GM12878 (cell line): Measurements from ENCODE around the gene COA5. TPM values are rescaled to one million over a fixed set of nuclear protein-coding genes. Genes with fewer than 3 reads are reported as not detected.

ENCODE experiments used
- ATAC-seq: fragments of 200-7000 bp; cut with Tn5 transposase; 3 replicates; pipeline ENCODE4 v1.9.1; 2020; ENCODE audit warnings: mild to moderate bottlenecking, moderate library complexity
- BruUV-seq: library from RNA; stranded (reverse); fragments of 400-500 nt; replicated peaks from 2 replicates; lab custom pipeline; 2021; lab: Mats Ljungman, UMichigan
- CTCF ChIA-PET: fragments of 300-600 bp; sonication (Branson Sonifier 250); formaldehyde crosslinking; extraction: SDS; loops from one replicate; lab custom pipeline; 2021; ENCODE audit warnings: inconsistent platforms; lab: Yijun Ruan, JAX
- POLR2A ChIA-PET: fragments of 350-600 bp; formaldehyde crosslinking; extraction: SDS; loops from one replicate; lab custom pipeline; 2021; ENCODE audit warnings: inconsistent platforms; lab: Charles Lee
- RAD21 ChIA-PET: fragments of 300-600 bp; sonication (Branson Sonifier 250); formaldehyde crosslinking; loops from one replicate; lab custom pipeline; 2023; ENCODE audit warnings: antibody characterized with exemption; ENCODE audit not compliant: unreplicated experiment; lab: Charles Lee
- SMC1A ChIA-PET: fragments of 300-600 bp; sonication (Branson Sonifier 250); formaldehyde crosslinking; loops from one replicate; lab custom pipeline; 2023; ENCODE audit not compliant: unreplicated experiment, uncharacterized antibody; lab: Charles Lee
- DNase-seq: peaks from one replicate; pipeline ENCODE4 v3.0.0-alpha.2; 2011; ENCODE audit warnings: low read depth, low spot score
- FAIRE-seq: peaks from 3 replicates; lab custom pipeline; 2011; peaks lifted over from hg19 to GRCh38; lab: Jason Lieb, UNC
- H2AFZ ChIP-seq: 2 replicates; pipeline ENCODE4 v1.6.0; 2011; ENCODE audit warnings: low read depth, low read length, control low read depth; ENCODE audit not compliant: control insufficient read depth
- H3K27ac ChIP-seq: 2 replicates; pipeline ENCODE4 v1.5.1; 2011; ENCODE audit warnings: control low read depth; ENCODE audit not compliant: control insufficient read depth, insufficient read depth
- H3K27me3 ChIP-seq, 2 experiments: replicated peaks in 1 of 2; 2 replicates each; pipeline versions ENCODE4 v1.6.0 to v1.6.1; 2011; ENCODE audit warnings: low read length in 1 of 2; ENCODE audit not compliant: control insufficient read depth in 2 of 2, insufficient read depth in 2 of 2
- H3K36me3 ChIP-seq, 2 experiments: 2 replicates each; pipeline ENCODE4 v1.5.1; 2011; ENCODE audit warnings: low read length in 1 of 2; ENCODE audit not compliant: control insufficient read depth in 2 of 2, insufficient read depth in 2 of 2
- H3K4me1 ChIP-seq: 2 replicates; pipeline ENCODE4 v1.6.1; 2011; ENCODE audit warnings: mild to moderate bottlenecking, low read length, moderate library complexity, mixed read lengths; ENCODE audit not compliant: control insufficient read depth, insufficient read depth
- H3K4me2 ChIP-seq: 2 replicates; pipeline ENCODE4 v1.6.0; 2011; ENCODE audit warnings: control low read depth; ENCODE audit not compliant: control insufficient read depth, insufficient read depth
- H3K4me3 ChIP-seq: fragments of 200-600 bp; sonication (generic); 2 replicates; pipeline ENCODE4 v1.5.1; 2016
- H3K79me2 ChIP-seq: 2 replicates; pipeline ENCODE4 v1.6.0; 2011; ENCODE audit warnings: low read length; ENCODE audit not compliant: control insufficient read depth, insufficient read depth
- H3K9ac ChIP-seq: 2 replicates; pipeline ENCODE4 v1.8.0; 2011; ENCODE audit warnings: low read length, control low read depth, mixed read lengths; ENCODE audit not compliant: control insufficient read depth, insufficient read depth
- H3K9me3 ChIP-seq: replicated peaks from 3 replicates; pipeline ENCODE4 v1.5.1; 2011; ENCODE audit warnings: mild to moderate bottlenecking, low read length; ENCODE audit not compliant: control insufficient read depth, insufficient read depth
- H4K20me1 ChIP-seq: 2 replicates; pipeline ENCODE4 v1.6.0; 2011; ENCODE audit not compliant: control insufficient read depth, insufficient read depth
- ASH2L ChIP-seq: fragments of 300-600, 200-600 bp; sonication (generic); IDR thresholded peaks from 2 replicates; pipeline ENCODE4 v1.6.1; 2017; ENCODE audit warnings: low read depth, mild to moderate bottlenecking, borderline replicate concordance
- ATF7 ChIP-seq: fragments of 450-650 bp; IDR thresholded peaks from 2 replicates; pipeline ENCODE4 v1.6.1; 2016; ENCODE audit warnings: low read depth, mild to moderate bottlenecking
- BHLHE40 ChIP-seq, 2 experiments: fragments of 450-650 bp in 1 of 2; IDR thresholded peaks; 2 replicates each; pipeline ENCODE4 v1.6.1; 2011 to 2017; ENCODE audit warnings: low read depth in 2 of 2, borderline replicate concordance in 1 of 2, improper control_type of control experiment in 1 of 2, low read length in 1 of 2, mild to moderate bottlenecking in 1 of 2
- DPF2 ChIP-seq: fragments of 450-650 bp; IDR thresholded peaks from 2 replicates; pipeline ENCODE4 v1.6.1; 2017; ENCODE audit warnings: mild to moderate bottlenecking
- ESRRA ChIP-seq: IDR thresholded peaks from 2 replicates; pipeline ENCODE4 v1.6.1; 2012; ENCODE audit warnings: mild to moderate bottlenecking, low read length, improper control_type of control experiment
- IRF4 ChIP-seq: IDR thresholded peaks from 2 replicates; pipeline ENCODE4 v1.6.1; 2011; ENCODE audit warnings: low read depth, low read length
- KAT2A ChIP-seq: conservative IDR thresholded peaks from 2 replicates; pipeline ENCODE4 v1.6.1; 2011; ENCODE audit warnings: low read depth, low read length; ENCODE audit not compliant: control insufficient read depth
- MYB ChIP-seq: fragments of 150-350 bp; IDR thresholded peaks from 2 replicates; pipeline ENCODE4 v1.6.1; 2014; ENCODE audit warnings: mild to moderate bottlenecking, low read depth, low read length, borderline replicate concordance
- PAX8 ChIP-seq: fragments of 450-650 bp; IDR thresholded peaks from 2 replicates; pipeline ENCODE4 v1.6.1; 2017; ENCODE audit warnings: mild to moderate bottlenecking, moderate library complexity
- PML ChIP-seq: IDR thresholded peaks from 2 replicates; pipeline ENCODE4 v1.6.1; 2012; ENCODE audit warnings: low read length, inconsistent platforms
- RAD51 ChIP-seq: fragments of 450-650 bp; IDR thresholded peaks from 2 replicates; pipeline ENCODE4 v1.6.1; 2016; ENCODE audit warnings: moderate library complexity, mild to moderate bottlenecking, inconsistent platforms
- STAT1 ChIP-seq: fragments of 450-650 bp; conservative IDR thresholded peaks from 2 replicates; pipeline ENCODE4 v1.6.1; 2014; ENCODE audit warnings: antibody characterized with exemption, mild to moderate bottlenecking
- ZNF207 ChIP-seq: fragments of 450-650 bp; IDR thresholded peaks from 2 replicates; pipeline ENCODE4 v1.6.1; 2014; ENCODE audit warnings: antibody characterized with exemption, mild to moderate bottlenecking, borderline replicate concordance
- ZNF622 ChIP-seq: fragments of 450-650 bp; IDR thresholded peaks from 2 replicates; pipeline ENCODE4 v1.6.1; 2017; ENCODE audit warnings: mild to moderate bottlenecking, inconsistent platforms
- WGBS: methylation state at CpG from one replicate; pipeline ENCODE4 v1.1.6; 2016; ENCODE audit warnings: low lambda C conversion rate; ENCODE audit not compliant: insufficient replicate concordance, insufficient coverage; ENCODE audit errors: missing lambda C conversion rate; 5-methylcytosine and 5-hydroxymethylcytosine counted together
- in situ Hi-C: fragments of 300-500 bp; cut with MboI; formaldehyde crosslinking; loops from 9 replicates; pipeline ENCODE4 v1.14.3; 2018; ENCODE audit warnings: mixed read lengths
- intact Hi-C: fragments of 100-400 bp; cut with micrococcal nuclease; formaldehyde crosslinking; loops from one replicate; pipeline ENCODE4 v1.14.2; 2022; ENCODE audit not compliant: unreplicated experiment
- polyA plus RNA-seq, 11 experiments: library from polyadenylated mRNA; depleted of rRNA in 4 of 11; unstranded in 6 of 11; stranded (reverse) in 5 of 11; fragments of >200 nt; fragmentation: Nextera tagmentation in 4 of 11; fragmentation: Illumina TruSeq in 1 of 11; extraction: Ambion mirVana in 4 of 11; extraction: Trizol in 1 of 11; gene quantifications; 1 replicate in 1 of 11; 2 replicates in 10 of 11; pipeline versions ENCODE4 v1.2.1 to v1.2.3, GENCODE V29; 2011 to 2016; ENCODE audit warnings: inconsistent platforms in 2 of 11, missing spikeins in 2 of 11, low read depth in 1 of 11
- total RNA-seq, 4 experiments: library from RNA; depleted of rRNA in 3 of 4; stranded (reverse); fragments of >200 nt in 3 of 4; fragmentation: Illumina TruSeq in 1 of 4; extraction: Trizol in 1 of 4; gene quantifications; 2 replicates each; pipeline versions ENCODE4 v1.2.1 to v1.2.3, GENCODE V29; 2013 to 2021
- TF ChIP-seq, protein P1 (sequence below): IDR thresholded peaks from 2 replicates; pipeline ENCODE4 v1.6.1; 2012; ENCODE audit warnings: mild to moderate bottlenecking, low read depth, low read length

The COA5 gene
- total and polyA plus RNA-seq, 10 of the 15 experiments (the other 5 are each of a cell fraction or from before 2014, with no cell fraction given), result 20.7 to 63.3 (median 37.9) TPM

DNA sequence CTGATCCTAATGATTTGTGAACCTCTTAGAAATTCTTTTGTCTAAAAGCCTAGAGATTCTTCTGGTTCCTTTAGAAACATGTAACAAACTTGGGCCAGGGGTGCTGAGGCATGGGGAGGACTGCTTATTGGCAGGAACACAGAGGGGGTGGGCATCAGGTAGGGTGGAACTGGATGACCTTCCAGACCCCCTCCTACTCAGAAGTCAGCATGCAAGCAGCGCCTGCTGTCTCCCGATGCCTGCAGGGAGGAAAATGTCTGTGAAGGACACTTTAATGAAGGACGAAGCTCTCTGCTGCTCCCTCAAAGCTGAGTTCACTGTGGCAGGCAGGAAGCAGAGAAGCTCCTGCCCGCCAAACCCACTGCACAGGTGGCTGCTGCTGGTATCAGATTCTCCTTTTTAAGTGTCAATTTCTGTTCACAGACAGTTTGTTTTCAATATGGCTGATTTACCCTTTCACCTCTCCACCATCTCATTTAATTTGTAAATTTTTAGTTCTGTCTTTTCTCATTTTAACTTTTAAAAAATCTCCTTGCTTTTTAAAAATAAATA is 19.4 kb downstream of the COA5 start:
- WGBS, result 78% methylated on average over 4 of the region's 4 CpGs
- CTCF ChIA-PET, result interaction anchor here (1.0 kb wide), 1 partner anchor 20 kb away, joined by 3 read pairs; no protein-coding TSS in a partner anchor

DNA sequence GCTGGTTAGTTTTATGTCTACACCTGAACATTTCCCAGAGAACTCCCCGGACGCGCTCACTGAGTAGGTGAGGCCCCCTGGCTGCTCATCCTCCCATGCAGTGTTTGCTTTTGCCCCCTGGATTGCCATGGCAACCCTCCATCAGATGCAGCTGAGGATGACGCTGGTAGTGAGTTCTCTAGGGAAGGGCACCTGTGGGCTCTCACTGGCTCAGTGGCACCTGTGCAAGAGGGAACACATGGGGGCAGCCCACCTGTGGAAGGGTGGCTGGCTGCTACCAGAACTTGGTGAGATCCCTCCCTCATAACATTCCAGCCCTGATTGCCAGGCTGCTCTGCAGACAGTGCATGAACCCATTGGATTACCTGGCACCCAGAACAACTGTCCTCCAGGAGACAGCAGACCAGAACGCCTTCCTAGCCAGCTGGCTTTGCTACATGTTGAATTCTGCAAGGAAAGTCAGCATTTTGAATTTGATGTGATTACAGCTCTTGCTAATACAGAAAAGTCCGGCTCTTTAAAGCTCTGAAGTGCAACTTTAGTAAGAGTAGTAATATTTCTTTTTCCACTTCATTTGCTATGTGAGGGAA is 21.7 kb downstream of the COA5 start:
- Histone ChIP-seq H3K4me3 (no peak overlapping the region), H3K4me1 (no peaks in the 10 kb centered on the region), H3K27me3 (no peaks in the 10 kb centered on the region), H3K9ac (no peak overlapping the region), H3K9me3 (no peaks in the 10 kb centered on the region), H2AFZ (no peak overlapping the region), H3K36me3 (peaks cover 26 to 30% of the 10 kb centered on the region in 2 experiments), H4K20me1 (no peaks in the 10 kb centered on the region; the same call in 1 of the 2 replicates), H3K27ac (no peak overlapping the region), H3K4me2 (no peak overlapping the region), H3K79me2 (no peaks in the 10 kb centered on the region)
- SMC1A ChIA-PET, result interaction anchor here (1.1 kb wide), 1 partner anchor 16 kb away, joined by 4 read pairs; no protein-coding TSS in a partner anchor
- POLR2A ChIA-PET, result no interaction called here
- RAD21 ChIA-PET, result no interaction called here
- FAIRE-seq (no peak), DNase-seq (no peak), ATAC-seq (no peak)
- no TSS peak for BruUV-seq
- intact Hi-C loops (loop anchor here (10.0 kb wide), 1 partner anchor 478 kb away; no protein-coding TSS in a partner anchor), in situ Hi-C loops (no loop called here)
- WGBS, result 87% methylated on average over 6 of the region's 6 CpGs
- CTCF ChIA-PET, result interaction anchor here (1.0 kb wide), 1 partner anchor 15 kb away, joined by 3 read pairs; no protein-coding TSS in a partner anchor
- TF ChIP-seq STAT1, result no peak
- no peak for TF ChIP-seq IRF4
- no peak for TF ChIP-seq ESRRA
- TF ChIP-seq ZNF207, result no peak
- TF ChIP-seq ATF7, result no peak
- TF ChIP-seq ASH2L, result no peak
- TF ChIP-seq BHLHE40 (IDR thresholded peaks at IDR 0.05; ENCODE audit: borderline replicate concordance in 1 of 2, low read depth in 2 of 2, low read length in 1 of 2), result no peak
- no peak for TF ChIP-seq PAX8
- TF ChIP-seq, protein P1, sequence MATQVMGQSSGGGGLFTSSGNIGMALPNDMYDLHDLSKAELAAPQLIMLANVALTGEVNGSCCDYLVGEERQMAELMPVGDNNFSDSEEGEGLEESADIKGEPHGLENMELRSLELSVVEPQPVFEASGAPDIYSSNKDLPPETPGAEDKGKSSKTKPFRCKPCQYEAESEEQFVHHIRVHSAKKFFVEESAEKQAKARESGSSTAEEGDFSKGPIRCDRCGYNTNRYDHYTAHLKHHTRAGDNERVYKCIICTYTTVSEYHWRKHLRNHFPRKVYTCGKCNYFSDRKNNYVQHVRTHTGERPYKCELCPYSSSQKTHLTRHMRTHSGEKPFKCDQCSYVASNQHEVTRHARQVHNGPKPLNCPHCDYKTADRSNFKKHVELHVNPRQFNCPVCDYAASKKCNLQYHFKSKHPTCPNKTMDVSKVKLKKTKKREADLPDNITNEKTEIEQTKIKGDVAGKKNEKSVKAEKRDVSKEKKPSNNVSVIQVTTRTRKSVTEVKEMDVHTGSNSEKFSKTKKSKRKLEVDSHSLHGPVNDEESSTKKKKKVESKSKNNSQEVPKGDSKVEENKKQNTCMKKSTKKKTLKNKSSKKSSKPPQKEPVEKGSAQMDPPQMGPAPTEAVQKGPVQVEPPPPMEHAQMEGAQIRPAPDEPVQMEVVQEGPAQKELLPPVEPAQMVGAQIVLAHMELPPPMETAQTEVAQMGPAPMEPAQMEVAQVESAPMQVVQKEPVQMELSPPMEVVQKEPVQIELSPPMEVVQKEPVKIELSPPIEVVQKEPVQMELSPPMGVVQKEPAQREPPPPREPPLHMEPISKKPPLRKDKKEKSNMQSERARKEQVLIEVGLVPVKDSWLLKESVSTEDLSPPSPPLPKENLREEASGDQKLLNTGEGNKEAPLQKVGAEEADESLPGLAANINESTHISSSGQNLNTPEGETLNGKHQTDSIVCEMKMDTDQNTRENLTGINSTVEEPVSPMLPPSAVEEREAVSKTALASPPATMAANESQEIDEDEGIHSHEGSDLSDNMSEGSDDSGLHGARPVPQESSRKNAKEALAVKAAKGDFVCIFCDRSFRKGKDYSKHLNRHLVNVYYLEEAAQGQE, result no peak
- TF ChIP-seq PML, result no peak

More for the DNA sequence above, 19.4 kb downstream of the COA5 start:
- H3K9ac ChIP-seq, result no peak overlapping the region
- no peaks in the 10 kb centered on the region for H3K4me1 ChIP-seq
- ChIA-PET RAD21 (no interaction called here), SMC1A (no interaction called here), POLR2A (no interaction called here)
- in situ Hi-C loops, result no loop called here
- no TSS peak for BruUV-seq
- no peak overlapping the region for H3K27ac ChIP-seq
- H4K20me1 ChIP-seq, result no peaks in the 10 kb centered on the region; the same call in 1 of the 2 replicates
- intact Hi-C loops, result loop anchor here (10.0 kb wide), 1 partner anchor 476 kb away; no protein-coding TSS in a partner anchor
- FAIRE-seq (no peak), ATAC-seq (no peak), DNase-seq (no peak)
- no peak overlapping the region for H3K4me3 ChIP-seq
- H2AFZ ChIP-seq, result no peak overlapping the region
- H3K27me3 ChIP-seq, result no peaks in the 10 kb centered on the region
- peaks cover 21 to 29% of the 10 kb centered on the region in 2 experiments for H3K36me3 ChIP-seq
- no peaks in the 10 kb centered on the region for H3K79me2 ChIP-seq
- H3K4me2 ChIP-seq, result no peak overlapping the region
- TF ChIP-seq ZNF622 (no peak), KAT2A (no peak), RAD51 (no peak), MYB (no peak), DPF2 (no peak)
- peaks cover 4% of the 10 kb centered on the region; the same call in 2 of the 3 replicates for H3K9me3 ChIP-seq
